Measurements from ENCODE around the gene SUMF2.

DNA sequence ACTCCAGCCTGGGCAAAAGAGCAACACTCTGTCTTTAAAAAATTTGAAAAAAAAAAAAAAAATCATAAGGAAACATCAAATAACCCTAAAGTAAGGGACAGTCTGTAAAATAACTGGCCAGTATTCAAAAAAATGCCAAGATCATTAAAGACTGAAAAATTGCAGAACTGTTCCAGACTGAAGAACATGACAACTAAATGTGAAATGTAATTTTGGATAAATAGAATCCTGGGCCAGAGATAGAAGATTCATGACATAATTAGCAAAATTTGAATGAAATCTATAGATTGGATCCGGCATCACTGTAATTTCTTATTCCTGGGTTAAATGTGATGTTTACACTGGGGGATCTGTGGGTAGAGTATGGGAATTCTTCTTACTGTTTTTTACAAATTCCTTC, 15.8 kb upstream of the SUMF2 start:
- TF ChIP-seq CBX3 (IDR thresholded peaks at IDR 0.05; ENCODE audit: low read depth) (no peak), SRF (IDR thresholded peaks at IDR 0.05; ENCODE audit: low read depth) (no peak), EZH2phosphoT487 (IDR thresholded peaks at IDR 0.05; ENCODE audit: borderline replicate concordance) (no peak)
- TF ChIP-seq, protein P1, sequence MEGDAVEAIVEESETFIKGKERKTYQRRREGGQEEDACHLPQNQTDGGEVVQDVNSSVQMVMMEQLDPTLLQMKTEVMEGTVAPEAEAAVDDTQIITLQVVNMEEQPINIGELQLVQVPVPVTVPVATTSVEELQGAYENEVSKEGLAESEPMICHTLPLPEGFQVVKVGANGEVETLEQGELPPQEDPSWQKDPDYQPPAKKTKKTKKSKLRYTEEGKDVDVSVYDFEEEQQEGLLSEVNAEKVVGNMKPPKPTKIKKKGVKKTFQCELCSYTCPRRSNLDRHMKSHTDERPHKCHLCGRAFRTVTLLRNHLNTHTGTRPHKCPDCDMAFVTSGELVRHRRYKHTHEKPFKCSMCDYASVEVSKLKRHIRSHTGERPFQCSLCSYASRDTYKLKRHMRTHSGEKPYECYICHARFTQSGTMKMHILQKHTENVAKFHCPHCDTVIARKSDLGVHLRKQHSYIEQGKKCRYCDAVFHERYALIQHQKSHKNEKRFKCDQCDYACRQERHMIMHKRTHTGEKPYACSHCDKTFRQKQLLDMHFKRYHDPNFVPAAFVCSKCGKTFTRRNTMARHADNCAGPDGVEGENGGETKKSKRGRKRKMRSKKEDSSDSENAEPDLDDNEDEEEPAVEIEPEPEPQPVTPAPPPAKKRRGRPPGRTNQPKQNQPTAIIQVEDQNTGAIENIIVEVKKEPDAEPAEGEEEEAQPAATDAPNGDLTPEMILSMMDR (IDR thresholded peaks at IDR 0.05 in 2 of 3, conservative IDR thresholded peaks at IDR 0.05 in 1 of 3; ENCODE audit: borderline replicate concordance in 1 of 3, insufficient read depth in 1 of 3, low read depth in 2 of 3, low read length in 2 of 3), result no peak
